Activated CD4-positive, CD25-positive, alpha-beta regulatory T cell treated with anti-CD3 and anti-CD28 coated beads, Interleukin-2, amount 50 U/mL, for 16 hours (primary cell): Measurements from ENCODE around the gene GCN1.

ENCODE experiments used
- DNase-seq: peaks from one replicate; pipeline ENCODE4 v3.0.0-alpha.2; 2020; ENCODE audit warnings: low read depth, low spot score

Gene GCN1

GRCh38 chr12:120229487-120230325 is 35.2 kb upstream of the GCN1 start:
- DNase-seq, result no peak

GRCh38 chr12:120229071-120229486 is 34.6 kb upstream of the GCN1 start:
- no peak for DNase-seq

GRCh38 chr12:120228291-120229070 is 34.0 kb upstream of the GCN1 start:
- DNase-seq, result peak; percentile 74

GRCh38 chr12:120228041-120228290 is 33.5 kb upstream of the GCN1 start:
- no peak for DNase-seq

GRCh38 chr12:120227233-120228040 is 32.9 kb upstream of the GCN1 start:
- no peak for DNase-seq

DNA sequence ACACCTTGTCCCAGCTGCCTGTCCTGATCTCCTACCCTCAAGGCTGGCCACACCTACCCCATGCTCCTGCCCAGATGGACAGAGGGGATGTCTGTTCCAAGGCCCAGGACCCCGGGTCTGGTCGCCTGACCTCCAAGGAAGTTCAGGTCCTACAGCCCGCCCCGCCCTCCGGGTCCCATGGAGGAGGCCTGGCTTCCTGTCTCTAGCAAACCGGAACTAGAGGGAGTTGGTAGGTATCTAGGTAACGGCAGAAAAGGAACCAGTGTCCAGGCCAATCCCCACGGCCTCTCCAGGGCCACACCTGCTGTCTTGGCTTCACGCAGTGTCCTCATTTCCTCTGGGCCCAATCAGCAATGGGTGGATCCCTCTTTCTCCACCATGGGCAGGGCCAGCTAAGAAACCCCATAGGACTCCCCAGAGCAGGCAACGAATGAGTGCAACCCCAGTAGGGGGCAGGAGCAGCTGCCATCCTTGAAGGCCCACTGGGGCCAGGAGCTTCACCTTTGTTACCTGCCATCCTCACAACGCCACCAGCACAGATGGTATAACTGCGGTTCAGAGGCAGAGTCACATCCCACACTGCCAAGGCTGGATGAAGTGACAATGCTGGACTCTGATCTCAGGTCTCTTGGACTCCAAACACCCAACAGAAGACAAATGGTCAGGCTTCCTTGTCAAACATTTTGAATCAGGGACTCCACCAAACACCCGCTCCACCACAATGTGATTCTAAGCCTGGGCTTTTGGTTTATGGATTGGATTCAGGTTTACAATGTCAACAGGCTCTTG is 31.5 kb upstream of the GCN1 start:
- DNase-seq, result no peak

DNA sequence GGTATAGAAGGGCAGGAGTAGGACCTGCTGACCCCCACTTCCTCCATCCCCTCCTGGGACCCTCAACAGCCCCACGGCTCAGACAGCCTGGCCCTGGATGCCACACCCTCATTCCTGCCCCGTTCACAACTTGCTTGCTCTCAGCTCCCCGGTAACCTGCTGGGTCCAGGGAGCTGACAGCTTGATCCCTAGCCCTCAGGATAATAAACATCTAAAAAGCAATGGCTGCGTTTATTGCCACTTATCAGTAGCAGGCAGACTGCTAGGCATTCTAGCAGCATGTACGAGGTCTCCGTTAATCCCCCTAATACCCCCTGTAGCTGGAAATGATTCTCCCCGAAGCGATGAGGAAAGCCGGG is 30.7 kb upstream of the GCN1 start:
- DNase-seq, result no peak

- DNase-seq, result no peak
Observed at GRCh38 chr12:120224304-120225199, 30.0 kb upstream of the GCN1 start.

DNA sequence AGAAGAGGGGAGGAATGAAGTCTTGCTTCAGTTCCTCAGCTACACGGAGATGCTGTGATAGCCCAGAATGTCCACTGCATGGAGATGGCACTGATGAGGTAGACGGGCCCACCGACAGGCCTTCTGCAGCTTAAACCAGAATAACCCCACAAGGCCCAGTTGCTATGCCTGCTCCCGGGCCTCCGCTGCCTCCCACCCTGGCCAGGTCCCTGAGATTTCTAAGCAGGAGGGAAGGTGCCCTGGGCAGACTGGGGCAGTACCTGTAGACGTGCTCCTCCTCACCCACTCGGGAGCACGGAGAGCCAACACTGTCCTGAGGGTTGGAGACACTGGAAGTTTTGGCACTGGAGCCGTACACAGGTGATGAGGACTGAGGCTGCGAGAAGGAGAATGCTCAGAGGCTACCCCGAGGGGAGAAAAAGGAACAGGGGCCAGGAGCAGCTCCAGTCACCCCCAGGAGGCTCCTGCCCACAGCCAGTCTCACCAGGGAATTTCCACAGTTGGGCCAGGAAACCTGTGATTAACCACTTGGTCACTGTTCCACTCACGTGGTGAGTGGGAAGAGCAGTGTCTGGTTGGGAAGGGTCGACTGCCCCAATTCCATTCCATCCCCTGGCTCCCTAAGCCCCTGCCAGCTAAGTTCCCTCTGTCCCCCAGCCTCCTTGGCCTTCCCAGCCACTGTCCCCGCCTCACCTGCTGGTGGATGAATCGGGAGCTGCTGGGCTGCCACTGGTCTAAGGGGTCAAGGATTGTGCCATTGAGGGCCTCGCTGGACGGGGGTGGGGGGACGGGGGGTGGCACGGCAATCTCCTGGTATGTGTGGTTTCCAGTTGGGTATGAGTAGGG is 29.2 kb upstream of the GCN1 start:
- no peak for DNase-seq

GRCh38 chr12:120222288-120222832 is 27.8 kb upstream of the GCN1 start:
- DNase-seq, result no peak

- DNase-seq, result no peak
Observed at GRCh38 chr12:120221576-120221900, 27.0 kb upstream of the GCN1 start.

GRCh38 chr12:120220838-120221575 is 26.5 kb upstream of the GCN1 start:
- no peak for DNase-seq

GRCh38 chr12:120218680-120219606 is 24.4 kb upstream of the GCN1 start:
- DNase-seq, result no peak

- DNase-seq, result no peak
Observed at GRCh38 chr12:120216742-120217605, 22.5 kb upstream of the GCN1 start.

DNA sequence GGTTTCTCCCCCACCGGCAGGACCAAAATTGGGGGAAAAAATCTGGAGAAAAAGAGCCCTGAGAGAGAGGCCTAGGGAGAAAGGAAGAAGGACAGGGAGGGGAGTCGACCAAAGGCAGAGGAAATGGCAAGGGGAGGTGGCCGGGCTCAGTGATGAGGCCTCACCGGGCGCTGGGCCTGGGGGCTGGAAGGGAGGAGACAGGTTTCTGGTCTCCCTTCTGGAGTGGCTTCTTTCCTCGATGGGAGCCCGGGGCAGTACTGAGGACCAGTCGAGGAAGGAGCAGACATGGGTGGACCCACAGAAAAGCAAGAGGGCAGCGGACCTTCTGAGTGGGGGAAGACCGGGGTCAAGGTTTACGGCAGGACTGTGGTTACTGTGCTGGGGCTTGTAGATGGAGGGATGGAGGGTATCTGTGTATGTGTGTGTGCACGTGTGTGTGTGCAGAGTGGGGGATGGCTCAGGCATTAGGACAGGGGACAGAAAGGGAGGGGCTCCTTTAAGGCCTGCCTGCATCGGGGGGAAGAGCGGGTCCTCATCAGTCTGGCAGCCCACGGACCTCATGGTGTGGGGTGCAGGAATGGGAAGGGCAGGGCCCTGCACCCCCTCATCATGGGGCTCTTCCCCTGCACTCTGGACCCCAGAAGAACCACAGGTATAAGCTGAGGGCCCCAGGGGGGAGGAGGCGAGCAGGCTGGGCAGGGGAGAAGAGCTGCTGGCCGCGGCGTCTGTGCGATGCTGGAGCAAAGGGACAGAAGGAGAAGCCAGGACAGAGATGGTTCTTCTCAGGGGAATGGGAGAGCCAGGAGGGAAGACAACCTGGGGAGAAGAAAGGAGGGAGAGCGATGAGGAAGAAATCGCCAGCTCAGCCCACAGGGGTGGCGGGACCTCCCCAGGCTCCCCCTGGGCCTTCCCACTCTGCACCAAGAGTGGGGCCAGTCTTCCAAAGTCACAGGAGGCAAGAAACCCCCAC is 21.5 kb upstream of the GCN1 start:
- DNase-seq, result no peak

DNA sequence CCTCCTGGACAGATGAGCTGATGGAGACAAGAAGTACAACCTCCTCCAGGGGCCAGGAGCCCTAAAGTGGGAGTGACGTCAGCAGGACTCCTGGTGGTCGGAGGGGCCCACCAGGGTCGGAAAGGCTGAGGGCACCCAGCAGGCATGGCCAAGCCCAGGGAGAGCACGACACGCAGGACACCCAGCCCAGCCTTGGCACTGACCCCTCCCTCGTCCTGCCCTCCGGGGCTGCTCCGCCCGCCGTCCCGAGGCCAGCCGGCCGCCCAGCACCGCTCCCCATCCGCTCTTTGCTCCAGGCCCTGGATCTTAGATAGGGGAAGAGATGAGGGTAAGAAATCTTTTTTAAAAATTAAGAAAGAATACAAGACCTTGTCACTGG is 20.8 kb upstream of the GCN1 start:
- no peak for DNase-seq
